ENCODE results near the gene PNKP.

The PNKP gene

DNA sequence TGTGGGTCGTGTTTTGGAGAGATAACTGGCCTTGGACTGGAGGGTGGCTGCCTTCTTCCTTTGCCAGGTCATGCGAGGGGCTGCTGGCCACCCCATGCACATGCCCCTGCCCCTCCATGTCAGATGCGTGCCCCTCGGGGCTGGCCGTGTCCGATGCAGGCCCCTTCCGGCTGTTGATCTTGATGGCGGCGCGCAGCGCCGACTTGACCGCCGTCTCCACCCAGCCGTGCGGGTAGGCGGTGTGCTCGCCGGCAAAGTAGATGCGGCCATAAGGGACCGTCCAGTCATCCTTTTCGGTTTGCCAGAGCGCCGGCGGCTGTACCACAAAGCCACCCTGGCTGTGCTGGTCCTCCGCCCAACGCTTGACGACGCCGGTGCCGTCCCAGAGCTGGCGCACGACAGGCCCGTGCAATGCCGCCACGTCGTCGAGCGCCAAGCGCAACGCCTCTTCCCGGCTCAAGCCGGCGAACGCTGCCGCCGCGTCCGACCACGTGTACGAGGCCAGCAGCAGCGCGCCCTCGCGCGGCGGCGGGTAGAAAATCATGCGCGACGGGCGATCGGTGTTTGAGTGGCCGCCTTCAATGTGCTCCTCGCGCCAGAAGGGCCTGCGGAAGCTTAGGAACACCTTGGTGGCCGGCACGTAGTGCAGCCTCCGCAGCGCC lies 22.4 kb upstream of the PNKP start:
- no peak for DNase-seq

DNA sequence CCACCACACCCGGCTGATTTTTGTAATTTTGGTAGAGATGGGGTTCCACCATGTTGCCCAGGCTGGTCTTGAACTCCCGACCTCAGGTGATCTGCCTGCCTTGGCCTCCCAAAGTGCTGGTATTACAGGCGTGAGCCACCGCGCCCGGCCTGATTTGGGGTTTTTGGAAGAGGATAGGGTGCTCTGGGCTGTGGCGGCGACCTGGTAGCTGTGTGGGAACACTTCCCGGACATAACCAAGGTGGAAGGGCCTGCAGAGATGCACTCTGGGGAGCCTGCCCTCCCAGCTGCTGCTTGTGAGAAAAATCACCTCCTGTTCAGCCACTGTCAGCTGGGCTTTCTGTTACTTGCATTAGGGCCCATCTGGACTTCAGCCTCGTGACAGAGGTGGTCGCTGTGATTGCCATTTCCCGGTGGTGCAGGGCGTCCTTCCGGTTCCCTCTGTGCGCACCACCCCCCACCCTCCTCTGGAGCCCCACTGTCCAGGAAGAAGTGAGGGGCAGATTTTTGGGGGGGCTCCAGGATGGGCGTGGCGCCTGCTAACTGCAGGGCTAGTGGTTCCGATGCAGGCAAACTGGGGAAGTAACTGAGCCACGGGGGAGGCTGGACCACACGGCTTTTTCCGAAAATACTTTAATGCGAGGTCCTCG lies 21.8 kb upstream of the PNKP start:
- no peak for DNase-seq

DNA sequence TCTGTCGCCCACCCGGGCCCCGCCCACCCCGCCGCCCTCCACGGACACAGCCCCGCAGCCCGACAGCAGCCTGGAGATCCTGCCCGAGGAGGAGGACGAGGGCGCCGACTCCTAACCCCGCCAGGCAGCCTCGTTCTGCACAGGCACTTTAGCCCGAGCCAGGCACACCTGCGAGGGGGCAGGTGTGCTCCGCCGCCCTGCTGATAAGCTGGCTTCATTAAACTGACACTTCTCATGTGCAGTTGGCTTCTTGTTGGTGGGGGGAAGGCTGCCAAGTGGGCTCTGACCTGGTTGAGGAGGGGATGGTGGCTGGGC lies 21.1 kb upstream of the PNKP start:
- DNase-seq, result no peak

DNA sequence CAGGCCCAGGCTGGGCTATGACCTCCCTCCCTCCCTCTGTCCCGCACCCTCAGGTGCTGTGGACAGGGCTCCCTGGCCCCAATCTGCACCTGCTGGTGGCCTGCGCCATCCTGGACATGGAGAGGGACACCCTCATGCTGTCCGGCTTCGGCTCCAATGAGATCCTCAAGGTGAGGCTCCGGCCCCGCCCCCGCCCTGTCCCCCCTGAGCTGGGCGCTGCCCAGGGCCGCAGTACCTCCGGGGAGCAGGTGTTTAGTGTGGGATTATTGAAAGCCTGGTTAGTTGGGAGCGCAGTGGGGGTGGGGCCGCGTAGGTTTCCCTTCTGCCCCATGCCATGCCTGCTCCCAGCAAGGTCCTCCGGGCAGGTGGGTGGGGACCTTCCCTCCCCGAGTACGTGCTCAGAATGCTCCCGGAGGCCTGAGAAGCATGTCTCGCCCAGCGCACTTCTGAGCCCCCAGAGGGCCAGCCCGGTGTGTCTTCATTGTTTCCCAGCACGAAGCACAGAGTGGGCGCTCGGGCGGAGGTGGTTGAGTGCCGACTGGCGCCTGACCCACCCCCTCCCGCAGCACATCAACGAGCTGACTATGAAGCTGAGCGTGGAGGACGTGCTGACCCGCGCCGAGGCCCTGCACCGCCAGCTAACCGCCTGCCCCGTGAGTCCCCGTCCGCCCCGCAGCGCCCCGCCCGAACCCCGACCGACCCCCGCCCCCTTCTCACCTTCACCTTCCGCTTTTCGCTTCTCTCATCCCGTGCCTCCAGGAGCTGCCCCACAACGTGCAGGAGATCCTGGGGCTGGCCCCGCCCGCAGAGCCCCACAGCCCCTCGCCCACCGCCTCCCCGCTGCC lies 20.5 kb upstream of the PNKP start:
- DNase-seq, result no peak

DNA sequence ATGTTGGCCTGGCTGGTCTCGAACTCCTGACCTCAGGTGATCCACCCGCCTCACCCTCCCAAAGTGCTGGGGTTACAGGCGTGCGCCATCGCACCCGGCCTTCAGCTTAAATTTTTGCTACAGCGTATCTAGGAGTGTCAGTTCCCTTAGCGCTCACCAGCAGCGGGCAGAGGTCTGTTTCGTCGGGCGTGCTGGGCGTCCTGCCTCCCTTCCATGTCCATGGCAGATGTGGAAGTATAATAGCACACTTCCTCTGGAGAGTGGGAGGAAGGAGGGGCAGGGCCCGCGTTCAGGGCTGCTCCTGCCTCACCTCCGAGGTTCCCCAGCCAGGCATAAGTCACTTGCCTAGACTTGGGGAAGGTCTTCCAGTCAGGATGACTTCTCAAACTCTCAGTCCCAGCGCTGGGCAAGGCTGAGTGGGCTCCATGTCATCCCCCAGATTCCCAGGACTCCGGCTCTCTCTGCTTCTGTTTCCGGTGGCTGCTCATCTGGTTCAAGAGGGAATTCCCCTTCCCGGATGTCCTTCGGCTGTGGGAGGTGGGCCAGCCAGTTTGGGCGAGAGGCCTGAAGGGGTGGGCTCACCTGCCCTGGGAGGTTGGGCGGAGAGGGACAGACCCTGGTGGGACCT lies 19.8 kb upstream of the PNKP start:
- DNase-seq, result no peak

DNA sequence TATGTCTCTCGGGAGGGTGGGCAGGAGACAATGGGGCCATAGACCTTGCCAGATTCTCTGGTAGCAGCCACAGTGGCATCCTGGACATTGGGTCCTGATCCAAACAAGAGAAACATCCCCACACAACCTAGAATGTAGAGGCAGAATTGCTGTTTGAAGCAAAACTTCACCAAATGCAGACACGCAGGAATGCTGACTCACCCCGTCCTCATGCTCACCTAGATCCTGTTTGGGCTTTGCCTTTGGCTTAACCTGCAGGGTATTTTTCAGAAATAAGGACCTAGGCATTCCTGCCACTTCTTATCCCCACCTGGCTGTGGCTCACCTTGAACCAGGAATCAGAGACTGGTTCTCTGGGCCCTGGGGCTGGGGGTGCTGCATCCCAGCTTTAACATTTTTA lies 17.4 kb upstream of the PNKP start:
- DNase-seq, result no peak

DNA sequence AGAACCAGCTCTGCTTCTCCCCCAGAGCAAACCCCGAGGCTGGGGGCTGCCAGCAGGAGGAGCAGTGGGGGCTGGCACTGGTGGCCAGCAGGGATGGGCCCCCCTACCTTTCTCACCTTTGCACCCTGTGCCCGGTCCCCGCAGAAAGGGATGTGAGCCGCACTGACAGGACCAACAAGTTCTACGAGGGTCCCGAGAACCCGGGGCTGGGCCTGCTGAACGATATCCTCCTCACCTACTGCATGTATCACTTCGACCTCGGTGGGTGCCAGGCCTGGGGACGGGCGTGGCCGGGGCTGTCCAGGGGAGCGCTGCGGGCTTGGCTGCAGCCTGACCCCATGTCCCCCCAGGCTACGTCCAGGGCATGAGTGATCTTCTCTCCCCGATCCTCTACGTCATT lies 16.7 kb upstream of the PNKP start:
- DNase-seq, result no peak

DNA sequence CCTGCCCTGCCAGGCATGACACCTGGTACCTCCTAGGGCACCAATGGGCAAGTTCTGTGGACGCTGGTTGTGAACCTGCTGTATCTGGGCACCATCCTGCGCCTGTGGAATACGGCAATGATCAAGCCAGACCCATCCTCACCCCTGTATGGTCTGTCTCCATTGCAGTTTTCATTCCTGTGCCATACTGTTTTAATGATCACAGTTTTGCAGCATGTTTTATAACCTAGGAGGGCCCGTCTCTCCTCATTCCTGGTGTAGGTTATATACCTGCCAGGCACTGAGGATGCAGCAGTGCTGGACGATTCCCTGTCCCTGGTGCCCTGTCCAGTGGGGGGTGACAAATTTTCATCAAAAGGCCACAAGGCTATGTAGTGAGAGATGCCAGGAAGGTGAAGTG lies 15.7 kb upstream of the PNKP start:
- no peak for DNase-seq

DNA sequence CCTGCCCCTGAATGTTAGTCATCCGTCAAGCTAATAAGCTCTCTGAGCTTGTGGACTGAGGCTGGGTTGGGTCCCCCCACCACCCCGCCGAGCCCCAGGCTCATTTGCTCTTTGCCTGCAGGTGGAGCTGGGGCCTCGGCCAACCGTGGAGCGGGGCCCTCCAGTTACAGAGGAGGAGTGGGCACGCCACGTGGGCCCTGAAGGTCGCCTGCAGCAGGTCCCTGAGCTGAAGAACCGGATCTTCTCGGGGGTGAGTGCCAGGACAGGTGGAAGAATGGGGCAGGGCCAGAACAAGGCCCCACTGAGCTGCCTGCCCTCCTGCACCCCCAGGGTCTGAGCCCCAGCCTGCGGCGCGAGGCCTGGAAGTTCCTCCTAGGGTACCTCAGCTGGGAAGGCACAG lies 15.3 kb upstream of the PNKP start:
- no peak for DNase-seq

DNA sequence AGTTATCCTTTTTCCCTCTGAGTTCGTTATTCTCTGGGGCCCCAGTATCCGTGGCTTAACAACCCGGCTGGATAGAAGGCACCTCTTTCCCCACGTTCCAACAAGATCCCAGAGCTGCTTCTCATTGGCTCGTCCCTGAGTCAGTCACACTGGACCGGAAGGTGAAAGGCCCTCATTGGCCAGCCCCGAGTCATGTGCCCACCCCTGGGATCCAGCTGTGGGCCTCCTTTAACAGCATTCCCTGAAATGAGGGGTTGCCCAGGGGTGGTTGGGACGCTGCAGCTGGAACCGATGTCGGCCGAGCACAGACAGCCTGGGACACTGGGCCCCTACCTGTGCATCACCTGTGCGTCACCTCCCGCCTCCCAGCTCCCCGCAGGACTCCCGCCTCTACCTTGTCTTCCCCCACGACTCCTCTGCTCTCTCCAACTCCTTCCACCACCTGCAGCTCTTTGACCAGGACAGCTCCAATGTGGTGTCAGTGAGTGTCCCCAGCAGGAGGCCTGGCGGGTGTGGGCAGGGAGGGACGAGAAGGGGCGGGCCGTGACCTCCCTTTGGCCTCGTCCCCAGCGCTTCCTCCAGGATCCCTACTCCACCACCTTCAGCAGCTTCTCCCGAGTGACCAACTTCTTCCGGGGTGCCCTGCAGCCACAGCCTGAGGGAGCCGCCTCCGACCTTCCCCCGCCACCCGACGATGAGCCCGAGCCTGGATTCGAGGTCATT lies 14.5 kb upstream of the PNKP start:
- DNase-seq, result no peak

DNA sequence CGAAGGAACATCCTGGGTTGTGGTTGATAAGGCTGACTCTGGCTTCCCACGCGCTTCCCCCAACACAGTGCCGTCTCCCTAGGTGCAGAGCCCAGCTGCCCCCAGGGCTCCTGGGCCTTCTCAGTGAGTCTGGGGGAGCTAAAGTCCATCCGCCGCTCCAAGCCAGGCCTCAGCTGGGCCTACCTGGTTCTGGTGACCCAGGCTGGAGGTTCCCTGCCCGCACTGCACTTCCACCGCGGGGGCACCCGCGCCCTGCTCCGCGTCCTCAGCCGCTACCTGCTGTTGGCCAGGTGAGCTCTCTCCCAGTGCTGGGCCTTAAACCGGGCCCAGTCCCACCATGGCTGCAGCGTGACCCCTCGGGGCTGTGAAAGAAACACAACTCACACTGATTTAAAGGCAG lies 13.8 kb upstream of the PNKP start:
- no peak for DNase-seq

DNA sequence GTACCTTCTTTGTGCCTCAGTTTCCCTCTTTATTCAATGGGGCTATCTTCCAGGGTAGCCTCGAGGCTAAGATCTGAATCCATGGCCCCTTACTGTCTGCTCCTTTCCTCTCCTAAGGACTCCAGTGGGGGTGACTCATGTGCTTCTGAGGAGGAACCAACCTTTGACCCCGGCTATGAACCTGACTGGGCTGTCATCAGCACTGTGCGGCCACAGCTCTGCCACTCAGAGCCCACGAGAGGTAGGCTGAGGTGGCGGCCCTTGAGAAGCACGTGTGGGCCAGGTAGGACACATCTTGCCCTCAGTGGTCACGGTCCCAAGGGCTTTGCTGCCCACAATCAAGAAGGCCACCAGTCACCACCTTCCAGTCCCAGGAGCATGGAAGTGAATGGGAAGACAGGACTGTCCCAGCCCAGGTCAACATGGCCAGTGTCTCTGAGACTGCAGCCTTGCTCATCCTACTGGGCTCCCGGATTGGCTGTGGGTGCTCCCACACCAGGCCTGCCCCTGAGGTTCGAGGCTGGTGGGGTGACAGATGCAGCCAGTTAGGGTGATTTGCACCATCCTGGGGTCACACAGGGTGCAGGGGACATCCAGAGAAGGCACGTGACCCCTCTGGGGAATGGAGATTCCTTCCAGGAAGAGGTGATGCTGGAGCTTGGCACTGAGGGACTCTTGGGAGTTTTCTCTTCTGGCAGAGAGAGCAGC lies 12.9 kb upstream of the PNKP start:
- no peak for DNase-seq

DNA sequence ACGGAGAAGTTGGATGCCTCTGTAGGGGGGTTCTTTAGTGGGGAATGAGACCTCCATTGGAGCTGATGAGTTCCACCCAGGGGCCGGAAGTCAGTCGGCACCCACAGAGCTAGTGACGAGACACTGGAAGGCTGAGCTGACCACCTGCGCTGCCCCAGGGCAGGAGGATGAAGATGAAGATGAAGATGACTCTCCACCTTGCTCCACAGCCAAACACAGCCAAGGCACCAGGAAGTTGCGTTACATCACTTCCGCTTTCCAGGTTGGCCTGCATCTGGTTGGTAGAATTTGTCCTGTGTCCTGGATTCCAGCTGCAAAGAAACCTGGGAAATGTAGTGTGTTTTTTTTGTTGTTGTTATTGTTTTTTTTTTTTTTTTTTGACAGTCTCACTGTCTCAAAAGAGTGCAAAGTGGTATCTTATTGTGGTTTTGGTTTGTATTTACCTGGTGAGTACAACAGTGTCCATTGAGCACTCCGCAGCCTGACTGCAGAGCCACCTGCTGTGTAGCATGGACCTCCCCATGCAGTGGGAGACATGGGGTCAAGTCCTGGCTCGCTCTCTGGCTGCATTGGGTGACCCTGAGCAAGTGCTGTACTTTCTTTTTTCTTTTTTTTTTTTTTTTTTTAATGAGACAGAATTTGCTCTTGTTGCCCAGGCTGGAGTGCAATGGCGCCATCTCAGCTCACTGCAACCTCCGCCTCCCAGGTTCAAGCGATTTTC lies 12.0 kb upstream of the PNKP start:
- DNase-seq, result no peak

DNA sequence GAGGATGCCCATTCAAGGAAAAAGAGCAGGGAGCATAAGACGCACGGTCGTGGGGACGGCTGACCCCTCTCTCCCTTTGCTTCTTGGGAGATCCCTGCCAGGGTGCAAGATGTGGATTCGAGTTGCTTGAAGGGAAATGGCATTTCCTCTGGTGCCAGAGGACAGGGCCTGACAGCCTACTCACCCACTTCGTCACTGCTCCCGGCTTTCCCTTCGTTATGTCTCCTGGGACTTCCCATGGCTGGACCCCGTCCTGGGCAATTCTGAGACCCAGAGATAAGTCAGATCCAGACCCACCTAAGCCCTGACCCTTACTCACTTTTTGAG lies 11.3 kb upstream of the PNKP start:
- no peak for DNase-seq

DNA sequence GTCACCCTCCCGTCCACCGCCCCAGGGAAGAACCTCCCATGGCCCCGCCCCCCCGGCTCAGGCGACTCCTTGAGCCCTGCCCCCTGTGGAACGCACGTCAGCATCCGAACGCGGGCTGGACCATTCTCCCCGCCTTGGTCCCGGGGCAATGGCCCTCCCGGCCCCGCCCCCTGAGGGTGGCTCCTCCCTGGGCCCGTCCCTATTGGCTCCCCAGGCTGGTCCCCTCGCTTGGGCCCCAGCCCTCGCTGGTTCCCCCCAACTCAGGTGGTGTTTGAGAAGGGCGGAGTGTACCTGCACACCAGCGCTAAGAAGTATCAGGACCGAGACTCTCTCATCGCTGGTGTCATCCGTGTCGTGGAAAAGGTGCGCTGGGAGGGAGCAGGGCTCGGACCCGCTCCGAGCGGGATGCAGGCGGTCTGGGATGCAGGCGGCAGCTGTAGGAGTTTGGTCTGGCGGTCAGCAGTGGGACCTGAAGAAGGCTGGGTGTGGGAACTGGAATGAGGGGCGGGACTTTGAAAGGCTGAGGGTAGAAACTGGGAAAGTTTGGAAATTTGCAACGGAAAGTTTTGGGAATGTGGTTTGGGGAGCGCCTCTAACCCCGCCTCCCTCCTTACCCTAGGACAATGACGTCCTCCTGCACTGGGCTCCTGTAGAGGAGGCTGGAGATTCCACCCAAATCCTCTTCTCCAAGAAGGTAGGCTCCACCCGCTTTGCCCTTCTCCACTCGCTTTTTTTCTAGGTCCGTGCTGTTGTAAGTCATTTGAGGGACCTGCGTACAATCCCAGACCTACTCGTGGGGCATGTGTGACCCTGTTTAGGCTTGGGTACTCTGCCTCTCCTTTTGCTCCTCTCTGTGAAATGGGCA lies 10.7 kb upstream of the PNKP start:
- DNase-seq, result peak; percentile 92

DNA sequence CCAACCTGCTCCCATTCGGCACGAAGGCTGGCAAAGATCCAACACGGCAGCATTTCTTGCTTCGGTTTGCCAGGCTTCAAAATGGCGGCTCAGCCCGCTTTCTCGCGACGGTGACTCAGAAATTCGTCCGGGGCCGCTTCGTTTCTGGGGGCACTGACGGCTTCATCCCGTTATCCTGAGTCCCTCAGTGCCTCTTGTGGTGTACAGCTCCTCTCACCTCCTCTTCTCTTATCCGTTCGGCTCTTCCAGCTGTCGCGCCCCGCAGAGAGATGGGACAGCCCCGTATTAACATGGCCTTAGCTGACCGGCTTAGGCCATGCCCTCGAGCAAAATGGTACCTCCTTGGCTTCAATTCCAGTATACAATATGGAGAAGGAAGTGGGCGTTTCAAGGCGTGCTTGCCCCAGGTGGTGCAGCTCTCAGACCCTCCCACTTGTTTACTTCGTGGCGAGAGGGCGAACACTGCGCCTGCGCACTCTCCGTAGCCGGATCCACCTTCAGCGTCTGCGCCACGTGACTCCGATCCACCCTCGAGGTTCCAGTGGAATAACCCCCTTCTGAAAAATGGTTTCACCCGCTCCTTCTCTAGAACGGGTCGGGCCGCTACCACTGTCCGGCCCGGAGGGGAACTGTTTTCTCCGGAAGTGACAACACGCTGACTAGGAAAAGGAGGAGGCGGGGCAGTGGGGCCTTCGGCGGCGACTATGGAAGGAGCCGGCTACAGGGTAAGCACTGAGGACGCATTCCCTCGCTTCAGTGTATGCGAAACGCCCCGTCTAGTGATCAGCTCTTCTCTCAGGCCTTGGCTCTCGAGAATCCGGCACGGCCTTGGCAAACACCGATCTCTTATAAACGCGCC lies 9.9 kb upstream of the PNKP start, which contains the start of the genes AKT1S1 and TBC1D17:
AKT1S1 (minus strand) TSS at position 336 of the 859 bp plus-strand sequence. CDS start 4,060 bp downstream, outside the sequence.
TBC1D17 (plus strand) TSS at position 683 of the 859 bp plus-strand sequence; CDS start at position 705, 22 bp downstream.
- peak; percentile 96 for DNase-seq

DNA sequence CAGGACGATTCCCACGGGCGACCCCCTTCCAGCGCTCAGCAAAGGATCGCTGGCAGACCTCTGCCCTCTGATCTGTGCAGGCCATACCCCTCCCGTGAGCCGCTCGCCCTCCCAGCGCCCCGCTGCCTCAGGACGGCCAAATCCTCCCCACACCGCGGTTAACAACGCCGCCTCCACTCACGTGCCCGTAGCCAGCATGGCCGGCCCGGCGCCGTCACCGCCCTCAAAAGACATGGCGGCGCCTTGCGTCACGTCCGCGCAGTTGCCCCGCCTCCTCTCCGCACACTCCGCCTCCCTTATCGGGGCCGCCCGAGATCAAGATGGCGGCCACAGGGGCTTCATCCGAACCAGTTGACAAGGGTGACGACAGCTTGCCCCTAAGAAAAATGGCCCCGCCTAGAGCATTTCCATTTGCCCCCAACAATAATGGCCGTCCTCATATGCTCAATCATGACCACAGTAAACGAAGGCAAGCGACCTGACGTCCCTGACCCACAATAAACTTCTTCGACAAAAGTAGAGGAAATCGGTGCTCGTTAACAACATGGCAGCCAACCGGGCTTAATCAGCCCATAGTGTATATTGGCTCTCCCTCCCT lies 9.1 kb upstream of the PNKP start:
- peak; percentile 90 for DNase-seq

DNA sequence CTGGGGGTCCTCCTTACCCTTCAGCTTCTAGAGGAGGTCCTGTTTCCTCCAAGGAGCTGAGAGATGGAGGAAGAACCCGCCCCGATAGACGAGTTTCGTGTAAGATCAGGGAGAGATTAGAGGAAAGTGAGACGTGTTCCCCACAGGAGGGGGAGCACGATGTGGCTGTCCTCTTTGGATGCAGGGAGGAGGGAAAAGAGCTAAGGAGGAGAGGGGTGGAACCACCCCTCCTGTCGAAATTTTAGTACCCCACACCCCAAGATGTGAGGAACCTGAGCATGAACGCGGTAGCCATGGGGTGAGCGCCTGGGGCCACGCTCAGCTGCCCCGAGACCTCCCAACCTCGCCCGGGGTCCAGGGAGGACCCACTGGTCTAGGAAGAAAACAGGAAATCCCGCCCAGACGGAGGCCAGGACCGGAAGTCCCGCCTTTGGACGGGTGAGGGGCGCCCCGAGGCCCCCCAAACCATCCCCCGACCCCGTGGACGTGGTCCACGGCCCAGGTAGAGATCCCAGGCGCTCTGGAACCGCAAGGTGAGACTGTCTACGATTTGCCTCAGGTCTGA lies 8.6 kb upstream of the PNKP start:
- DNase-seq, result no peak

DNA sequence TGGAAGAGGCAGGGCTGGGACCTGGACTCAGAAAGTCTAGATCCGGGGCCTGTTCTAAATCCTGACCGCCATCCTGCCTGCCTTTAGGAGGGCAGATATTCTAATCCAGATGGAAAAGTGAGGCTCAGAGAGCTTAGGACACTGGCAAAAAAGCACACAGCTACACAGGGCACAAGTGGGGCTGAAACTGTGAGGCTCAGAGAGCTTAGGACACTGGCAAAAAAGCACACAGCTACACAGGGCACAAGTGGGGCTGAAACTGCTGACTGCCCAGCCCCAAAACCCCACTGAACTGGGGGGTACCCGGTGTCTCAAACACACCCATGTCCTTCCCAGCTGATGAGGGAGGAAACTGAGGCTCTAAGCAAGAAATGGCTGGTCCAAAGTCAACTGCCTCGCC lies 7.8 kb upstream of the PNKP start:
- no peak for DNase-seq
